ENCODE measurements around the gene SFXN1.

The SFXN1 gene, protein sequence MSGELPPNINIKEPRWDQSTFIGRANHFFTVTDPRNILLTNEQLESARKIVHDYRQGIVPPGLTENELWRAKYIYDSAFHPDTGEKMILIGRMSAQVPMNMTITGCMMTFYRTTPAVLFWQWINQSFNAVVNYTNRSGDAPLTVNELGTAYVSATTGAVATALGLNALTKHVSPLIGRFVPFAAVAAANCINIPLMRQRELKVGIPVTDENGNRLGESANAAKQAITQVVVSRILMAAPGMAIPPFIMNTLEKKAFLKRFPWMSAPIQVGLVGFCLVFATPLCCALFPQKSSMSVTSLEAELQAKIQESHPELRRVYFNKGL

DNA sequence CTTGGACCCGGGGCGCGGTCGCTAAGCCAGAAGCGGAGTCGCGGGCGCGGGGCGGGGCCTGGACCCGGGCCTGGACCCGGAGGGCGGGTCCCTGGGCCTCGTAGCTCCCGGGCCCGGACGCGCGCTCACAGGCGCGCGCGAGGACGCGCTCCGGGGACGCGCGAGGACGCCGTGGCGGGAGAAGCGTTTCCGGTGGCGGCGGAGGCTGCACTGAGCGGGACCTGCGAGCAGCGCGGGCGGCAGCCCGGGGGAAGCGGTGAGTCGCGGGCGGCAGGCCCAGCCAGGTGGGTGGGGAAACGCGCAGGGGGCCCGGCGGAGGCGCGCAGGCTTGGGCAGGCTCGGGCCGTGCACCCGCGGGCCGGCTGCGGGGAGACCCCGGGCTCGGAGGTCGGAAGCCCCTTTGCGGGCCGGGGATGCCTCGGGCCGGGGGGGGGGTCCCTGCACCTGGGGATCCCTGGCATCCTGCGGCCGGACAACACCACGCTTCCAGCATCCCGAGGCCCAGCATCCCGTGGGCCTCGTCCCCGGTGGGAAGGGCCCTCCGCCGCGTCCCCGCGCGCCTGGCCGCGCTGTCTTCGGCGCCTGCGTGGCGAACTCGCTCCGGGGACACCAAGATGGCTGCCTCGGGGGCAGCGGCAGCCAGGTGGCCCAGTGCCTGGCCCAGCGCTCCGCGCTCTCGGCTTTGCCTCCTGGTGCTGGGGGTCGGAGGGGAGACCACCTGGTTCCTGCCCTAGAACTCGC is at the start of gene SFXN1:
Gene SFXN1, plus strand, starts transcription at position 177 of the 741 bp plus-strand sequence. CDS start 13,544 bp downstream, outside the sequence.
- intact Hi-C loops (cut with DNase I; ENCODE audit: low total_unique reads): no loop called here
- no peaks in the 10 kb centered on the region for H3K9me3 ChIP-seq
- peak within 1 kb of the TSS; percentile 75 to 81 for H3K27ac ChIP-seq
- peaks cover 0 to 30% (median 13%) of the 10 kb centered on the region in 4 donors for H3K4me1 ChIP-seq
- no peaks in the 10 kb centered on the region for H3K27me3 ChIP-seq
- H3K36me3 ChIP-seq: peaks cover 2 to 5% (median 3%) of the 10 kb centered on the region in 3 donors
- peak within 1 kb of the TSS; percentile 85 to 99 for H3K4me3 ChIP-seq
- DNase-seq: peak; percentile 59 to 85
- TF ChIP-seq, protein P1, sequence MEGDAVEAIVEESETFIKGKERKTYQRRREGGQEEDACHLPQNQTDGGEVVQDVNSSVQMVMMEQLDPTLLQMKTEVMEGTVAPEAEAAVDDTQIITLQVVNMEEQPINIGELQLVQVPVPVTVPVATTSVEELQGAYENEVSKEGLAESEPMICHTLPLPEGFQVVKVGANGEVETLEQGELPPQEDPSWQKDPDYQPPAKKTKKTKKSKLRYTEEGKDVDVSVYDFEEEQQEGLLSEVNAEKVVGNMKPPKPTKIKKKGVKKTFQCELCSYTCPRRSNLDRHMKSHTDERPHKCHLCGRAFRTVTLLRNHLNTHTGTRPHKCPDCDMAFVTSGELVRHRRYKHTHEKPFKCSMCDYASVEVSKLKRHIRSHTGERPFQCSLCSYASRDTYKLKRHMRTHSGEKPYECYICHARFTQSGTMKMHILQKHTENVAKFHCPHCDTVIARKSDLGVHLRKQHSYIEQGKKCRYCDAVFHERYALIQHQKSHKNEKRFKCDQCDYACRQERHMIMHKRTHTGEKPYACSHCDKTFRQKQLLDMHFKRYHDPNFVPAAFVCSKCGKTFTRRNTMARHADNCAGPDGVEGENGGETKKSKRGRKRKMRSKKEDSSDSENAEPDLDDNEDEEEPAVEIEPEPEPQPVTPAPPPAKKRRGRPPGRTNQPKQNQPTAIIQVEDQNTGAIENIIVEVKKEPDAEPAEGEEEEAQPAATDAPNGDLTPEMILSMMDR (IDR thresholded peaks at IDR 0.05): no peak

DNA sequence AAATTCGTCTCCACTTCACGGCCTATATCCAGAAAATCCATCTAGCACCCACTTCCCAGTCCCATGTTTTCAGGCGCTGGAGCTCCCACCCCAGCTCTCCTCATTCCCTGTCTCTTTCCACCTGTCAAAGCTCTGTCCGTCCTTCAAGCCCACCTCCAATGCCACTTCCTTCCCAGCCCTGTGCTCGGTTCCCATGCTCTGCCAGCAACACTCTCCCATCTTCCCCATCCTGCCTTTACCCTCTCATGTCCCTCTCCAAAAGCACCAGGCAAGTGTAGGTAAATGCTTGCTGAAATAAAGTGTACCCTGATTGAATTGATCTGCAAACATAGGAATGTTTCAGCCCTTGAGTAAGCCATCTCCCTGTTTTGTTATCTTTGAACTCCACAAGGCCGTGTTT is 43.6 kb upstream of the SFXN1 start:
- no peaks in the 10 kb centered on the region for H3K27me3 ChIP-seq
- H3K27ac ChIP-seq: no peak overlapping the region
- TF ChIP-seq, protein P1 (IDR thresholded peaks at IDR 0.05): no peak
- H3K9me3 ChIP-seq: no peaks in the 10 kb centered on the region
- H3K4me3 ChIP-seq: no peak overlapping the region
- intact Hi-C loops (cut with DNase I; ENCODE audit: low total_unique reads): no loop called here
- H3K36me3 ChIP-seq: no peaks in the 10 kb centered on the region
- no peak for DNase-seq
- peaks cover 0 to 4% (median 0%) of the 10 kb centered on the region in 4 donors for H3K4me1 ChIP-seq

DNA sequence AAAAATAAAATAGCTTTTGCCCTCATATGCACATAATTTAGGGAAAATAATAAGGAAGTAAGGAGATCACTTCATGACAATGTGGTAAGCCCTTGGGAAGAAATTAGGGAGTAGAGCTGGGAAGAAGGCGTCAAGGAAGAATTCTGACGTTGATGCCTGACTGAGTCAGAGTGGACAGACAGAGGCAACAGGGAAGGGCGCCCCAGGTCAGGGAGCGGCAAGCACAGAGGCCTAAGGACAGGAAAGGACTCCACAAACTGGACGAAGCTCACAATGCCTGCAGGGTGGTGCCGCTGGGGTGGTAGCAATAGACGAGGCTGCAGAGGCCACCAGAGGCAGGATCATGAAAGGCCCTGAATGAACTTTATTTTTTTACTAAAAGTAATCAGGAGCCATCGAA is 42.0 kb upstream of the SFXN1 start:
- no peaks in the 10 kb centered on the region for H3K36me3 ChIP-seq
- TF ChIP-seq, protein P1 (IDR thresholded peaks at IDR 0.05): no peak
- DNase-seq: no peak
- H3K4me3 ChIP-seq: no peak overlapping the region
- no peak overlapping the region for H3K27ac ChIP-seq
- H3K9me3 ChIP-seq: no peaks in the 10 kb centered on the region
- H3K4me1 ChIP-seq: peaks cover 0 to 16% (median 0%) of the 10 kb centered on the region in 4 donors
- intact Hi-C loops (cut with DNase I; ENCODE audit: low total_unique reads): no loop called here
- H3K27me3 ChIP-seq: no peaks in the 10 kb centered on the region

DNA sequence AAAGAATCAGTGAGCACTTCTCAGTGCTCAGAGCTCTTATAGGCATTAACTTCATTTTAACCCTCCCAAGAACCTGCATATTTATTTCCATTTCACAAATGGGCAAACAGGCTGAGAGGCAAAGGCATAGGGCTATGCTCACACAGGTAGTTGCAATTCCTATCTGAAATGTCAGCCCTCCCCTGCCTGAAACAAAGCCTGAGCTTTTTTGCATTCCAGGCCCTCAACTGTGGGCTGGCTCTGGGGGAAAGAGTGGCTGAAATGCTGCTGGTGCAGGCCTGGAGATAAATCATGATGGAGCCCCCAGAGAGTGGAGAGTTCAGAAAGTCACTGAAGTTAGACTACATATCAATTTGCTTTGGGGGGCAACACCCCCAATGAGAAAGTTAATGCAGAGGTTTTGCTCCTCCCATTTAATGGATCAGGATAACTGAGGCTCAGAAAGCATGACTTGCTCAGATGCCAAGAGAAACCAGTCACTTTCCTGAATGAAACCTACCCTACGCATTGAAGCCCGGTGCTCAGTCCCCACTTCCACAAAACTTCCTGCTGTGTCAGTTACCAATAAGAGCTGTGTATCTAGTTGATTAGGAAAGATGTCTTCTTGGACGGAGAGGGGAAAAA is 40.0 kb upstream of the SFXN1 start:
- no peak for DNase-seq
- H3K4me1 ChIP-seq: peaks cover 0 to 36% (median under 1%) of the 10 kb centered on the region in 4 donors
- H3K36me3 ChIP-seq: no peaks in the 10 kb centered on the region
- H3K9me3 ChIP-seq: no peaks in the 10 kb centered on the region
- H3K27me3 ChIP-seq: no peaks in the 10 kb centered on the region
- H3K4me3 ChIP-seq: no peak overlapping the region
- H3K27ac ChIP-seq: no peak overlapping the region
- TF ChIP-seq, protein P1 (IDR thresholded peaks at IDR 0.05): no peak
- intact Hi-C loops (cut with DNase I; ENCODE audit: low total_unique reads): no loop called here

DNA sequence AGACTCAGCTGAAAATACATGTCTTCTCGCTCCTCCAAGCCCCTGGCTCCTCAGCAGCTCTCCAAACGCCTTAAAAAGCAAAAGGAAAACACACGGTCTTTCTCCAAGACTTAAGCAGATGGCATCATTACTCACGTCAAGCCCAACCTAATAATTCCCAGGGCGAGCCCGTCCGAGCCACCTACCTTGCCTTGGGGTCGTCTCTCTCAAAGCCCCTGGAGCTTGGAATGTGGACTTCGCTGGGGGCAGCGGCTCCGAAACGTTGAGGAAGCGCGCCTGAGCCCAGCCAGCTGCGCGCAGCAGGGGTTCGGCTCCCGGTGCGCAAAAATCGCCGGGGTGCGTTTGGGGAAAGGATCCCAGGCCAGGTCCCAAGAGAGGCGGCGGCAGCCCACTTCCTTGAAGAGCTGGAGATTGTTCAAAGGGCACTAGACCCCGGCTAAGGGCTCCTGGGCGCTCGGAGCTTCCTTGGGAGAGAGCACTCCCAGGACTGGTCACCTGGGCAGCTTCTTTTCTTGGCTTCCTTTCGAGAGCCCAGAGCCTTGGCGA is 34.8 kb upstream of the SFXN1 start:
- TF ChIP-seq, protein P1 (IDR thresholded peaks at IDR 0.05): no peak
- H3K9me3 ChIP-seq: no peaks in the 10 kb centered on the region
- H3K4me1 ChIP-seq: peaks cover 0 to 57% (median 20%) of the 10 kb centered on the region in 4 donors
- peaks cover 0 to 15% of the 10 kb centered on the region in 2 donors for H3K27me3 ChIP-seq
- no peaks in the 10 kb centered on the region for H3K36me3 ChIP-seq
- H3K4me3 ChIP-seq: peak overlapping the region; percentile 51 to 55
- intact Hi-C loops (cut with DNase I; ENCODE audit: low total_unique reads): loop anchor here (2.0 kb wide), 1 partner anchor 493 kb away; no protein-coding TSS in a partner anchor
- H3K27ac ChIP-seq: peak overlapping the region in 1 of 2 donors; percentile 43
- DNase-seq: no peak
